HEK293 (cell line): ENCODE data around the gene STRN3.

ENCODE experiments used
- CTCF ChIA-PET: fragments of 350-600 bp; formaldehyde crosslinking; extraction: SDS; loops from one replicate; lab custom pipeline; 2021; ENCODE audit warnings: antibody characterized with exemption; lab: Yijun Ruan, JAX
- POLR2A ChIA-PET: fragments of 300-600 bp; formaldehyde crosslinking; extraction: SDS; loops from one replicate; lab custom pipeline; 2020; ENCODE audit warnings: antibody characterized with exemption, inconsistent platforms; lab: Yijun Ruan, JAX
- H3K27ac ChIP-seq: fragments of 200-500 bp; sonication (Bioruptor generic); 2 replicates; pipeline ENCODE4 v1.5.1; 2014; ENCODE audit warnings: low read depth, low read length, control low read depth, inconsistent platforms; ENCODE audit errors: extremely low read depth
- H3K36me3 ChIP-seq, 2 experiments: fragments of 200-500 bp in 1 of 2; sonication (Bioruptor generic) in 1 of 2; 1 replicate in 1 of 2; 2 replicates in 1 of 2; pipeline ENCODE4 v1.5.1; 2014 to 2017; ENCODE audit warnings: inconsistent platforms in 2 of 2, low read length in 2 of 2; ENCODE audit not compliant: control insufficient read depth in 2 of 2, insufficient read depth in 1 of 2
- H3K4me1 ChIP-seq: fragments of 200-500 bp; sonication (Bioruptor generic); 2 replicates; pipeline ENCODE4 v1.5.1; 2014; ENCODE audit warnings: mild to moderate bottlenecking, low read length, inconsistent platforms; ENCODE audit not compliant: control insufficient read depth, insufficient read depth
- H3K4me3 ChIP-seq: 2 replicates; pipeline ENCODE4 v1.5.1; 2011; ENCODE audit warnings: low read depth, mild to moderate bottlenecking, control low read depth, low read length, moderate library complexity
- H3K9me3 ChIP-seq: fragments of 200-500 bp; sonication (Bioruptor generic); 2 replicates; pipeline ENCODE4 v1.5.1; 2014; ENCODE audit warnings: low read depth, low read length, inconsistent platforms; ENCODE audit not compliant: control insufficient read depth, insufficient read depth
- MYNN ChIP-seq: fragments of 450-650 bp; formaldehyde crosslinking; IDR thresholded peaks from 2 replicates; pipeline ENCODE4 v1.5.1; 2016; ENCODE audit warnings: missing biosample characterization, missing genetic modification characterization, borderline replicate concordance
- ZBTB1 ChIP-seq: fragments of 450-650 bp; formaldehyde crosslinking; IDR thresholded peaks from 2 replicates; pipeline ENCODE4 v1.5.1; 2016; ENCODE audit warnings: missing biosample characterization, missing genetic modification characterization
- ZBTB21 ChIP-seq: fragments of 450-650 bp; formaldehyde crosslinking; IDR thresholded peaks from 2 replicates; pipeline ENCODE4 v1.5.1; 2017; ENCODE audit warnings: missing biosample characterization, missing genetic modification characterization
- ZFHX2 ChIP-seq: fragments of 450-650 bp; formaldehyde crosslinking; conservative IDR thresholded peaks from 2 replicates; pipeline ENCODE4 v1.5.1; 2016; ENCODE audit warnings: missing biosample characterization, missing genetic modification characterization
- ZNF19 ChIP-seq: fragments of 450-650 bp; formaldehyde crosslinking; IDR thresholded peaks from 2 replicates; pipeline ENCODE4; 2016; ENCODE audit warnings: missing biosample characterization, missing genetic modification characterization, low read depth
- ZNF23 ChIP-seq: fragments of 450-650 bp; formaldehyde crosslinking; IDR thresholded peaks from 2 replicates; pipeline ENCODE4 v1.5.1; 2016; ENCODE audit warnings: missing biosample characterization, missing genetic modification characterization, borderline replicate concordance
- ZNF302 ChIP-seq: fragments of 450-650 bp; formaldehyde crosslinking; IDR thresholded peaks from 2 replicates; pipeline ENCODE4 v1.5.1; 2016; ENCODE audit warnings: missing biosample characterization, missing genetic modification characterization, low read depth
- ZNF37A ChIP-seq: fragments of 450-650 bp; IDR thresholded peaks from 2 replicates; pipeline ENCODE4 v1.5.1; 2018; ENCODE audit warnings: missing biosample characterization, missing genetic modification characterization
- ZNF501 ChIP-seq: fragments of 450-650 bp; formaldehyde crosslinking; IDR thresholded peaks from 2 replicates; pipeline ENCODE4 v1.5.1; 2016; ENCODE audit warnings: missing biosample characterization, missing genetic modification characterization
- ZNF530 ChIP-seq: fragments of 450-650 bp; formaldehyde crosslinking; IDR thresholded peaks from 2 replicates; pipeline ENCODE4 v1.5.1; 2016; ENCODE audit warnings: low read depth, missing biosample characterization, missing genetic modification characterization
- ZNF585B ChIP-seq: fragments of 450-650 bp; formaldehyde crosslinking; IDR thresholded peaks from 2 replicates; pipeline ENCODE4 v1.5.1; 2016; ENCODE audit warnings: missing biosample characterization, missing genetic modification characterization
- ZNF596 ChIP-seq: fragments of 450-650 bp; IDR thresholded peaks from 2 replicates; pipeline ENCODE4 v1.5.0; 2018; ENCODE audit warnings: missing biosample characterization, mild to moderate bottlenecking, missing genetic modification characterization, moderate library complexity
- ZNF843 ChIP-seq: fragments of 450-650 bp; formaldehyde crosslinking; IDR thresholded peaks from 2 replicates; pipeline ENCODE4 v1.5.1; 2016; ENCODE audit warnings: missing biosample characterization, missing genetic modification characterization
- TF ChIP-seq, protein P1 (sequence below): fragments of 450-650 bp; formaldehyde crosslinking; IDR thresholded peaks from 2 replicates; pipeline ENCODE4 v1.5.1; 2017; ENCODE audit warnings: missing biosample characterization, missing genetic modification characterization
- TF ChIP-seq, protein P2 (sequence below): fragments of 450-650 bp; formaldehyde crosslinking; IDR thresholded peaks from 2 replicates; pipeline ENCODE4 v1.5.1; 2016; ENCODE audit warnings: missing biosample characterization, missing genetic modification characterization
- TF ChIP-seq, protein P3 (sequence below): fragments of 450-650 bp; formaldehyde crosslinking; IDR thresholded peaks from 2 replicates; pipeline ENCODE4 v1.5.1; 2016; ENCODE audit warnings: missing biosample characterization, missing genetic modification characterization, borderline replicate concordance
- TF ChIP-seq, protein P4 (sequence below): fragments of 450-650 bp; formaldehyde crosslinking; IDR thresholded peaks from 2 replicates; pipeline ENCODE4 v1.5.1; 2016; ENCODE audit warnings: missing biosample characterization, missing genetic modification characterization
- TF ChIP-seq, protein P5 (sequence below): fragments of 450-650 bp; formaldehyde crosslinking; IDR thresholded peaks from 2 replicates; pipeline ENCODE4 v1.5.1; 2016; ENCODE audit warnings: missing biosample characterization, missing genetic modification characterization
- TF ChIP-seq, protein P6 (sequence below): fragments of 450-650 bp; IDR thresholded peaks from 2 replicates; pipeline ENCODE4 v1.5.1; 2018; ENCODE audit warnings: missing biosample characterization, missing genetic modification characterization

Gene STRN3

DNA sequence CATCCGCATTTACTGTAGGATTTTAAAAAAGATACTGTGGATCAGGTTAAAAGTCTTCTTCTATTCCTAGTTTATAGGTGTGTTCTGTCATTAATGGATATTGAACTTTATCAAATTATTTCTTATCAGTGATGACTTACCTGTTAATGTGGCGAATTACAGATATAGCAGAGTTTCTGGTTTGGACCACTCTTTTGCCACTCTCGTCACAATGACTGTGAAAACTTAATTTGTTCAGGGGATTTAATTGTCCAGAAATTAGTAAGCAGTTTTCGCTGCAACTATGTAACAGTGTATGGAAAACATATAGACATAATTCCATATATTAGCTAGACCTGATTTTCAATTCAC lies 137.0 kb downstream of the STRN3 start:
- Histone ChIP-seq H3K27ac (no peak overlapping the region), H3K4me3 (no peak overlapping the region), H3K36me3 (peaks cover 54 to 58% of the 10 kb centered on the region in 2 experiments), H3K4me1 (no peaks in the 10 kb centered on the region), H3K9me3 (no peaks in the 10 kb centered on the region)
- no peak for TF ChIP-seq ZNF596 (tag by site-specific recombination)
- TF ChIP-seq, protein P1, sequence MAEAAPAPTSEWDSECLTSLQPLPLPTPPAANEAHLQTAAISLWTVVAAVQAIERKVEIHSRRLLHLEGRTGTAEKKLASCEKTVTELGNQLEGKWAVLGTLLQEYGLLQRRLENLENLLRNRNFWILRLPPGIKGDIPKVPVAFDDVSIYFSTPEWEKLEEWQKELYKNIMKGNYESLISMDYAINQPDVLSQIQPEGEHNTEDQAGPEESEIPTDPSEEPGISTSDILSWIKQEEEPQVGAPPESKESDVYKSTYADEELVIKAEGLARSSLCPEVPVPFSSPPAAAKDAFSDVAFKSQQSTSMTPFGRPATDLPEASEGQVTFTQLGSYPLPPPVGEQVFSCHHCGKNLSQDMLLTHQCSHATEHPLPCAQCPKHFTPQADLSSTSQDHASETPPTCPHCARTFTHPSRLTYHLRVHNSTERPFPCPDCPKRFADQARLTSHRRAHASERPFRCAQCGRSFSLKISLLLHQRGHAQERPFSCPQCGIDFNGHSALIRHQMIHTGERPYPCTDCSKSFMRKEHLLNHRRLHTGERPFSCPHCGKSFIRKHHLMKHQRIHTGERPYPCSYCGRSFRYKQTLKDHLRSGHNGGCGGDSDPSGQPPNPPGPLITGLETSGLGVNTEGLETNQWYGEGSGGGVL (tag by site-specific recombination) = no peak
- TF ChIP-seq, protein P2, sequence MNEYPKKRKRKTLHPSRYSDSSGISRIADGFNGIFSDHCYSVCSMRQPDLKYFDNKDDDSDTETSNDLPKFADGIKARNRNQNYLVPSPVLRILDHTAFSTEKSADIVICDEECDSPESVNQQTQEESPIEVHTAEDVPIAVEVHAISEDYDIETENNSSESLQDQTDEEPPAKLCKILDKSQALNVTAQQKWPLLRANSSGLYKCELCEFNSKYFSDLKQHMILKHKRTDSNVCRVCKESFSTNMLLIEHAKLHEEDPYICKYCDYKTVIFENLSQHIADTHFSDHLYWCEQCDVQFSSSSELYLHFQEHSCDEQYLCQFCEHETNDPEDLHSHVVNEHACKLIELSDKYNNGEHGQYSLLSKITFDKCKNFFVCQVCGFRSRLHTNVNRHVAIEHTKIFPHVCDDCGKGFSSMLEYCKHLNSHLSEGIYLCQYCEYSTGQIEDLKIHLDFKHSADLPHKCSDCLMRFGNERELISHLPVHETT (tag by site-specific recombination) = no peak
- TF ChIP-seq ZNF19 (tag by site-specific recombination) = no peak
- no peak for TF ChIP-seq ZBTB1 (tag by site-specific recombination)
- TF ChIP-seq, protein P3, sequence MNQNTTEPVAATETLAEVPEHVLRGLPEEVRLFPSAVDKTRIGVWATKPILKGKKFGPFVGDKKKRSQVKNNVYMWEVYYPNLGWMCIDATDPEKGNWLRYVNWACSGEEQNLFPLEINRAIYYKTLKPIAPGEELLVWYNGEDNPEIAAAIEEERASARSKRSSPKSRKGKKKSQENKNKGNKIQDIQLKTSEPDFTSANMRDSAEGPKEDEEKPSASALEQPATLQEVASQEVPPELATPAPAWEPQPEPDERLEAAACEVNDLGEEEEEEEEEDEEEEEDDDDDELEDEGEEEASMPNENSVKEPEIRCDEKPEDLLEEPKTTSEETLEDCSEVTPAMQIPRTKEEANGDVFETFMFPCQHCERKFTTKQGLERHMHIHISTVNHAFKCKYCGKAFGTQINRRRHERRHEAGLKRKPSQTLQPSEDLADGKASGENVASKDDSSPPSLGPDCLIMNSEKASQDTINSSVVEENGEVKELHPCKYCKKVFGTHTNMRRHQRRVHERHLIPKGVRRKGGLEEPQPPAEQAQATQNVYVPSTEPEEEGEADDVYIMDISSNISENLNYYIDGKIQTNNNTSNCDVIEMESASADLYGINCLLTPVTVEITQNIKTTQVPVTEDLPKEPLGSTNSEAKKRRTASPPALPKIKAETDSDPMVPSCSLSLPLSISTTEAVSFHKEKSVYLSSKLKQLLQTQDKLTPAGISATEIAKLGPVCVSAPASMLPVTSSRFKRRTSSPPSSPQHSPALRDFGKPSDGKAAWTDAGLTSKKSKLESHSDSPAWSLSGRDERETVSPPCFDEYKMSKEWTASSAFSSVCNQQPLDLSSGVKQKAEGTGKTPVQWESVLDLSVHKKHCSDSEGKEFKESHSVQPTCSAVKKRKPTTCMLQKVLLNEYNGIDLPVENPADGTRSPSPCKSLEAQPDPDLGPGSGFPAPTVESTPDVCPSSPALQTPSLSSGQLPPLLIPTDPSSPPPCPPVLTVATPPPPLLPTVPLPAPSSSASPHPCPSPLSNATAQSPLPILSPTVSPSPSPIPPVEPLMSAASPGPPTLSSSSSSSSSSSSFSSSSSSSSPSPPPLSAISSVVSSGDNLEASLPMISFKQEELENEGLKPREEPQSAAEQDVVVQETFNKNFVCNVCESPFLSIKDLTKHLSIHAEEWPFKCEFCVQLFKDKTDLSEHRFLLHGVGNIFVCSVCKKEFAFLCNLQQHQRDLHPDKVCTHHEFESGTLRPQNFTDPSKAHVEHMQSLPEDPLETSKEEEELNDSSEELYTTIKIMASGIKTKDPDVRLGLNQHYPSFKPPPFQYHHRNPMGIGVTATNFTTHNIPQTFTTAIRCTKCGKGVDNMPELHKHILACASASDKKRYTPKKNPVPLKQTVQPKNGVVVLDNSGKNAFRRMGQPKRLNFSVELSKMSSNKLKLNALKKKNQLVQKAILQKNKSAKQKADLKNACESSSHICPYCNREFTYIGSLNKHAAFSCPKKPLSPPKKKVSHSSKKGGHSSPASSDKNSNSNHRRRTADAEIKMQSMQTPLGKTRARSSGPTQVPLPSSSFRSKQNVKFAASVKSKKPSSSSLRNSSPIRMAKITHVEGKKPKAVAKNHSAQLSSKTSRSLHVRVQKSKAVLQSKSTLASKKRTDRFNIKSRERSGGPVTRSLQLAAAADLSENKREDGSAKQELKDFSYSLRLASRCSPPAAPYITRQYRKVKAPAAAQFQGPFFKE (tag by site-specific recombination) = no peak
- TF ChIP-seq, protein P4, sequence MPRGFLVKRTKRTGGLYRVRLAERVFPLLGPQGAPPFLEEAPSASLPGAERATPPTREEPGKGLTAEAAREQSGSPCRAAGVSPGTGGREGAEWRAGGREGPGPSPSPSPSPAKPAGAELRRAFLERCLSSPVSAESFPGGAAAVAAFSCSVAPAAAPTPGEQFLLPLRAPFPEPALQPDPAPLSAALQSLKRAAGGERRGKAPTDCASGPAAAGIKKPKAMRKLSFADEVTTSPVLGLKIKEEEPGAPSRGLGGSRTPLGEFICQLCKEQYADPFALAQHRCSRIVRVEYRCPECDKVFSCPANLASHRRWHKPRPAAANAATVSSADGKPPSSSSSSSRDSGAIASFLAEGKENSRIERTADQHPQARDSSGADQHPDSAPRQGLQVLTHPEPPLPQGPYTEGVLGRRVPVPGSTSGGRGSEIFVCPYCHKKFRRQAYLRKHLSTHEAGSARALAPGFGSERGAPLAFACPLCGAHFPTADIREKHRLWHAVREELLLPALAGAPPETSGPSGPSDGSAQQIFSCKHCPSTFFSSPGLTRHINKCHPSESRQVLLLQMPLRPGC (tag by site-specific recombination) = no peak
- no peak for TF ChIP-seq ZNF501 (tag by site-specific recombination)
- TF ChIP-seq ZNF530 (tag by site-specific recombination) = no peak
- POLR2A ChIA-PET = no interaction called here
- CTCF ChIA-PET = no interaction called here

DNA sequence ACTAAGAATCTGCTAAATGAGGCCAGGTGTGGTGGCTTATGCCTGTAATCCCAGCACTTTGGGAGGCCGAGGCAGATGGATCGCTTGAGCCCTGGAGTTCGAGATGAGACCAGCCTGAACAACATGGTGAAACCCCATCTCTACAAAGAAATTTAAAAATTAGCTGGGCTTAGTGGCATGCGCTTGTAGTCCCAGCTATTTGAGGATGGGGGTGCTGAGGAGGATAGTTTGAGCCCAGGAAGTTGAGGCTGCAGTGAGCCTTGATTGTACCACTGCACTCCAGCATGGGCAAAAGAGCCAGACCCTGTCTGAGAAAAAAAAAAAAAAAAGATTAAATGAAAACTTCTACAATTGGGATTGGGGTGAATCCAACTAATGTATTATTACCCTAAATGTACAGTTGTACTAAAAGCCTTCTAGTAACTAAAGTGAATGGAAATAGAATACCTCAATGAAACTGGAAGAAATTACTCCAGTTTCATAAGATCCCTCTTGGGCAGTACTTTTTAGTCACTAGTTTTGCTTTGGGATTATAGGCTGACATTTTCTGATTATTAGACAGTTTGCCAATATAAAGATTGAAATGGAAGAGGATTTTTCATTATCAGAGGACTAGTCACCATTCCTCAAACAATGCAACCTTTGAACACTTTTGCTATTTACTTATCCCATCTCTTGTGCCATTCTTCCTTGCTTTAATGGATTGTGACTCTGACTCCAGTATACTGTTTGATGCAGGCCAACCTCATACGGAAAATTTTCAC lies 137.5 kb downstream of the STRN3 start:
- ChIA-PET CTCF (no interaction called here), POLR2A (interaction anchor here (1.1 kb wide), 1 partner anchor 10 kb away, joined by 3 read pairs; no protein-coding TSS in a partner anchor)
- Histone ChIP-seq H3K9me3 (no peaks in the 10 kb centered on the region), H3K36me3 (peaks cover 53 to 63% of the 10 kb centered on the region in 2 experiments), H3K27ac (no peak overlapping the region), H3K4me3 (no peak overlapping the region), H3K4me1 (no peaks in the 10 kb centered on the region)
- TF ChIP-seq ZFHX2 (tag by site-specific recombination) (no peak), ZNF302 (tag by site-specific recombination) (no peak), ZNF37A (tag by site-specific recombination) (no peak), ZNF585B (tag by site-specific recombination) (no peak), ZNF843 (tag by site-specific recombination) (no peak), ZNF23 (tag by site-specific recombination) (no peak), MYNN (tag by site-specific recombination) (no peak), ZBTB21 (tag by site-specific recombination) (no peak)
- TF ChIP-seq, protein P5, sequence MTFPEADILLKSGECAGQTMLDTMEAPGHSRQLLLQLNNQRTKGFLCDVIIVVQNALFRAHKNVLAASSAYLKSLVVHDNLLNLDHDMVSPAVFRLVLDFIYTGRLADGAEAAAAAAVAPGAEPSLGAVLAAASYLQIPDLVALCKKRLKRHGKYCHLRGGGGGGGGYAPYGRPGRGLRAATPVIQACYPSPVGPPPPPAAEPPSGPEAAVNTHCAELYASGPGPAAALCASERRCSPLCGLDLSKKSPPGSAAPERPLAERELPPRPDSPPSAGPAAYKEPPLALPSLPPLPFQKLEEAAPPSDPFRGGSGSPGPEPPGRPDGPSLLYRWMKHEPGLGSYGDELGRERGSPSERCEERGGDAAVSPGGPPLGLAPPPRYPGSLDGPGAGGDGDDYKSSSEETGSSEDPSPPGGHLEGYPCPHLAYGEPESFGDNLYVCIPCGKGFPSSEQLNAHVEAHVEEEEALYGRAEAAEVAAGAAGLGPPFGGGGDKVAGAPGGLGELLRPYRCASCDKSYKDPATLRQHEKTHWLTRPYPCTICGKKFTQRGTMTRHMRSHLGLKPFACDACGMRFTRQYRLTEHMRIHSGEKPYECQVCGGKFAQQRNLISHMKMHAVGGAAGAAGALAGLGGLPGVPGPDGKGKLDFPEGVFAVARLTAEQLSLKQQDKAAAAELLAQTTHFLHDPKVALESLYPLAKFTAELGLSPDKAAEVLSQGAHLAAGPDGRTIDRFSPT (tag by site-specific recombination) = no peak
- TF ChIP-seq, protein P6, sequence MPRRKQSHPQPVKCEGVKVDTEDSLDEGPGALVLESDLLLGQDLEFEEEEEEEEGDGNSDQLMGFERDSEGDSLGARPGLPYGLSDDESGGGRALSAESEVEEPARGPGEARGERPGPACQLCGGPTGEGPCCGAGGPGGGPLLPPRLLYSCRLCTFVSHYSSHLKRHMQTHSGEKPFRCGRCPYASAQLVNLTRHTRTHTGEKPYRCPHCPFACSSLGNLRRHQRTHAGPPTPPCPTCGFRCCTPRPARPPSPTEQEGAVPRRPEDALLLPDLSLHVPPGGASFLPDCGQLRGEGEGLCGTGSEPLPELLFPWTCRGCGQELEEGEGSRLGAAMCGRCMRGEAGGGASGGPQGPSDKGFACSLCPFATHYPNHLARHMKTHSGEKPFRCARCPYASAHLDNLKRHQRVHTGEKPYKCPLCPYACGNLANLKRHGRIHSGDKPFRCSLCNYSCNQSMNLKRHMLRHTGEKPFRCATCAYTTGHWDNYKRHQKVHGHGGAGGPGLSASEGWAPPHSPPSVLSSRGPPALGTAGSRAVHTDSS (tag by site-specific recombination) = no peak
